Left renal pelvis (tissue), 4 donors: ENCODE results near the gene PUSL1. TPM values are rescaled to one million over a fixed set of nuclear protein-coding genes. Genes with fewer than 3 reads are reported as not detected.
"Not testable (repeated sequence)": the region's sequence is repeated elsewhere in the genome, so short reads cannot be mapped to it uniquely, and the experiment has no call there.

Experiments used
- DNase-seq, 4 donors: peaks; one replicate each; pipeline ENCODE4 v3.0.0-alpha.2; 2013; ENCODE audit warnings: low read depth in 4 of 4, low spot score in 3 of 4
- polyA plus RNA-seq, 4 donors: library from polyadenylated mRNA; unstranded; fragments of 120-200 nt; gene quantifications; one replicate each; pipeline ENCODE4 v1.2.1, GENCODE V29; 2013; ENCODE audit not compliant: insufficient read length in 4 of 4

PUSL1 gene
- polyA plus RNA-seq, 4 donors: 5.5 to 12.2 (median 6.0) TPM

- DNase-seq: no peak
Observed at GRCh38 chr1:1307261-1307922, 1.0 kb upstream of the PUSL1 start.

GRCh38 chr1:1308756-1309250 is 406 bp downstream of the PUSL1 start:
- DNase-seq: no peak

DNA sequence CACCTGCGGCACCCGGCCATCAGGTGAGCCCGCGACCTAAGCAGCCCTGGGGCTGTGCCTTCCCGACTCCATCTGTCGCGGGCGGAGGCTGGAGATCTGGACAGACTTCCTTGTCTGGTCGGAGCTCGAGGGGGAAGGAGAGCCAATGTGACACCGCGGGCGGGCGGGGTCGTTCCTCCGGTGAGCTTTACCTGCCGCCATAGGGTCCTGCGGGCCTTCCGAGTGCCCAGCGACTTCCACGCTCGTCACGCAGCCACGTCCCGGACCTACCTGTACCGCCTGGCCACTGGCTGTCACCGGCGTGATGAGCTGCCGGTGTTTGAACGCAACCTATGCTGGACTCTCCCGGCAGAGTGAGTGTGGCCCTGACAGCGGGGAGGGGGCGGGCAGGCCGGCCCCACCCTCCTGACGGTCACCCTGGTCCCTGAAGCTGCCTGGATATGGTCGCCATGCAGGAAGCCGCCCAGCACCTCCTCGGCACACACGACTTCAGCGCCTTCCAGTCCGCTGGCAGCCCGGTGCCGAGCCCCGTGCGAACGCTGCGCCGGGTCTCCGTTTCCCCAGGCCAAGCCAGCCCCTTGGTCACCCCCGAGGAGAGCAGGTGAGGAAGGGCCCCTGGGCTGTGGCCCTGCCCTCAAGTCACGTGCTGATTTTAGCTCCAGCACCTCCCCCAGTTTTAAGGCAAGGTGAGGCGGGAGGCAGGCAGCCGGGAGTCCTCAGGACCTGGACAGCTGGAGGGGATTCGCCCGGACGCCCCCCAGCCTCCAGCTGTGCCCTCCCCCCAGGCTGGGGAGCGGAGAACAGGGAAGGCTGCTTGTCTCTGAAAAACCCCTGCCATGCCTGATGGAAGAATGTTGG is 1.1 kb downstream of the PUSL1 start:
- no peak for DNase-seq

DNA sequence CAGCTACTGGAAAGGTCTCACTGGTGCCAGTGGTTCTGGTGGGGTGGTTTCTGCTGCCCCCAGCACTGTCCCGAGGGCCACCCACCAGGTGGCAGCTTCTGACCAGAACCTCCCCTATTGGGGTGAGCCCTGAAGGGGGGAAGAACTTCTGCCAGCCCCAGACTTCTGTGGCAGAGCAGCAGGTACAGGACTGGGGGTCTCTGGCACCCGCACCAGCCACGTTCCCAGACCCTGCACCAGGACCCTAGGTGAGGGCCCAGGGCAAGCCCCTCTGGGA is 1.6 kb downstream of the PUSL1 start:
- no peak for DNase-seq

DNA sequence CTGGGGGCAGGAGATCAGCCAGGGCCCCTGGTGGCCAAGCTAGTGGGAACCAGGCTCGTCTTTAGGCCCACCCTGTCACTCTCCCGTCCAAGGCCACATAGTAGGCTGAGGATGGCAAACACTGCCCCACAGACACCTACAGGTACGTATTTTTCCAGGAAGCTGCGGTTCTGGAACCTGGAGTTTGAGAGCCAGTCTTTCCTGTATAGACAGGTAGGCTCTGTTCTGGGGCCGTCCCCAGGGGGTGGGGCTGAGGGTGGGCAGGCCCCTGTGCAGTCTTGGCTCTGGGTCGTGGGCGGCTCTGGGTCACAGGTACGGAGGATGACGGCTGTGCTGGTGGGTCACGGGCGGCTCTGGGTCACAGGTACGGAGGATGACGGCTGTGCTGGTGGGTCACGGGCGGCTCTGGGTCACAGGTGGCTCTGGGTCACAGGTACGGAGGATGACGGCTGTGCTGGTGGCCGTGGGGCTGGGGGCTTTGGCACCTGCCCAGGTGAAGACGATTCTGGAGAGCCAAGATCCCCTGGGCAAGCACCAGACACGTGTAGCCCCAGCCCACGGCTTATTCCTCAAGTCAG is 2.2 kb downstream of the PUSL1 start:
- no peak for DNase-seq

DNA sequence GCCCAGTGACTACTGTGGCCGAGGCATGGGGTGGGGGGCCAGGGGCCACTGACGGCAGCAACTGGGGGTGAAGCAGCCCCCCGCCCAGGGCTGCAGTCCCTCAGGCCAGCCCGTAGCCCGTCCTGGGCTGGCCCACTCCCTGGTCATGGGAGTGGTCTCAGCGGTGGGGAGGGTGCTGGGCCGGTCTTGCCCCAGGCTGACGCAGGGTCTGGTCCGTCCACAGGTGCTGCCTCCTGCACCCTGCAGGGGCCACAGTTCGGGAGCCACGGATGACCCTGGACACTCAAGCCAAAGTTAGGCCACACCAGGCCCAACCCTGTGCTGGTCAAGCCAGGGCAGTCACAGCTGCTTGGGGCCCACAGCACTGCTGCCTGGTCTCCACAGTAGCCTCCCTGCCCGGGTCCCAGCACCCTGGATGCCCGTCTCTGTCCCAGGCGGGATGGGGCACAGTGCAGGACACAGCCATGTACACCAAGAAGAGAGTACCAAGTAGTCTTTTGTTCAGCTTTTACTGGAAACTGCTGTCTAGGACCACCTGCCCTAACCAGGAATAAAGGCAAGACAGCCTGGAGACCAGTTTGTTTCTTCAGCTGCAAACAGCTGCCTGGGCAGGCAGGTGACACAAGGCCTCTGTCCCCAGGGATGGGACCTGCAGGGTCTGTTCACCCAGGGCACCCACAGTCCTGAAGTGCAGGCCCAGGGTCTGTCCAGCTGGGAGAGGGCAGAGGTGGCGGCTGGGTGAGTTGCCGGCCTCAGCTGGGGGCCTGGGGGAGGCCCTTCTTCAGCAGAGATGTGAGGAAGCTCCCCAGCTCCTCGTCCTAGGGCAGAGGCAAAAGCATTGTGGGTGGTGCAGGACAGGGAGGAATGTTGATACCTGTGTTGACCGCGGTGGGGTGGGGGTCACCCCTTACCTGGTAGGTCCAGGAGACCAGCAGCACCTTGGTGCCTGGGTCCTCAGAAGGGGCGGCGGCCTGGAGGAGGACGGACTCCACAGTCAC is 3.0 kb downstream of the PUSL1 start:
- DNase-seq: no peak

- no peak for DNase-seq
Observed at GRCh38 chr1:1312450-1313314, 4.3 kb downstream of the PUSL1 start.

DNA sequence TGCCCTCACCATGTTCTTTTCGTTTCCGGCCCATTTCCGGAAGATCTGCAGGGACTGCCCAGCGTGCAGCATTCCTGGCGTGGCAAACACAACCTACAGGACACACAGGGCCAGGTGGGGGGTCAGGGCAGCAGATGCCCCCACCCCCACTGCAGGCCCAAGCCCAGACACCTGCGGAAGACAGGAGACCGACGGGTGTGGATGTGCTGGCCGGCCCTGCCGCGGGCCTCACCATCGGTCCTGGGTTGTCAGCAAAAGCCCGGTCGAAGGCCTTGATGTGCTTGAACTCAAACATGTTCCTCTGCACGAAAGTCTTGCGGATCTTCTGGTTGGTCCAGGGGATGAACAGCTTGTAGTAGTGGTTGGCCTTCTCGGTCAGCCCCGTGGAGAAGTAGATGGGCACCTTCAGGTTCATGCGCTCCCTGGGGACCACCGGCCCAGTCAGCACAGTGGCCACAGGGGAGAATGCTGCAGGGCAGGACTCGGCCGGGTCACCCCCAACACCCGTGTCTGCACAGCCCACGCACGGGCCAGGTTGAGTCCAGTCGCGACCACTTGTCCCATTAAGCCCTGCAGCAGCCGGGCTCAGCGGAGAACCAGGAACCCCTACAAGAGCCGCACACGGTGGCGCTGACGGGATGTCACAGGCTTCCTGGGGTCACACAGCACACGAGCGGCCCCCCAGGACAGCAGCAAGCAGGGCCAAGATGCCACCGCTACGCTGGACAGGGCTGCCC is 5.3 kb downstream of the PUSL1 start:
- DNase-seq: no peak

GRCh38 chr1:1314237-1314586 is 5.8 kb downstream of the PUSL1 start:
- DNase-seq: no peak

GRCh38 chr1:1314678-1315335 is 6.4 kb downstream of the PUSL1 start:
- DNase-seq: no peak

DNA sequence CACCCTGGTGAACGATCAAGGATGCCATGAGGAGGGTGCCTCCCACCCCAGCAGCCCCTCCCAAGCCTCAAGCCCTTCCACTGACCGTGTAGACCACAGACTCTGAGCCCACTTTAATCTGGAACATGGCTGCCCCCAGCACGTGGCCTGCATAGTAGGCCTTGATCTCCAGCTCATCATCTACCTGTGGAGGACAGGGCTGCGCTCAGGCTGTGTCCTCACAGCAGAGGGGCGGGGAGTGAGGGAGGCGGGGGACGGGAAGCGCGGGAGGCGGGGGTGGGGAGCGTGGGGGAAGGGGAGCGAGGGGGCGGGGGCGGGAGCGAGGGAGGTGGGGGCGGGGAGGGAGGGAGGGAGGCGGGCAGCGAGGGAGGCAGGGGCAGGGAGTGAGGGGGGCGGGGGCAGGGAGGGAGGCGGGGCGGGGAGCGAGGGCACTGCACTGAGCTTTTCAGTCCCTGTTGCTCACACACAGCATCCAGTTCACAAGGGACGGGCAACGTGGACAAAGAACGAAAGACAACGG is 7.1 kb downstream of the PUSL1 start:
- no peak for DNase-seq

DNA sequence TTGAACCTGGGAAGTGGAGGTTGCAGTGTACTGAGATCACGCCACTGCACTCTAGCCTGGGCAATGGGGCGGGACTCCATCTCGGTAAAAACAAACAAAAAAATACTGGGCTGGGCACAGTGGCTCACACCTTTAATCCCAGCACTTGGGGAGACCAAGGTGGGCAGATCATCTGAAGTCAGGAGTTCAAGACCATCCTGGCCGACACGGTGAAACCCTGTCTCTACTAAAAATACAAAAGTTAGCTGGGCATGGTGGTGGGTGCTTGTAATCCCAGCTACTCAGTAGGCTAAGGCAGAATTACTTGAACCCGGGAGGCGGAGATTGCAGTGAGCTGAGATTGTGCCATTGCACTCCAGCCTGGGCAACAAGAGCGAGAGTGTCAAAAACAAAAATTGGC is 7.8 kb downstream of the PUSL1 start:
- not testable (repeated sequence) for DNase-seq

DNA sequence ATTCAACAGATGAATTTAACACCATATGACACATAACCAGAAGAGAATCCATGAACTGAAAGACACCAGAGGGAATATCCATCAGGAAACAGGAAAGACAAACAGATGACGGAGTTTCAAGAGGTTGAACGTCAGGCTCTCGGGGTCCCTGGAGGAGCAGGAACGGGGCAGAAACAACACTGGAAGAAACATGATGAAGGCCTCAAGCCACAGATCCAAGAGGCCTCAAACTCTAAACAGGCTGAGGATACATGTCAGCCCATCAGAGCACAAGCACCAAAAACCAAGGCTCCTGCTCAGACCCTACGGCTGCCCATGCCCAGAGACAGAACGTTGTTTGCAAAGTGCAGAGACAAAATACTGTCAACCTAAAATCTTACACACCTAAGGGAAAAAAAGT is 9.0 kb downstream of the PUSL1 start:
- DNase-seq: no peak

DNA sequence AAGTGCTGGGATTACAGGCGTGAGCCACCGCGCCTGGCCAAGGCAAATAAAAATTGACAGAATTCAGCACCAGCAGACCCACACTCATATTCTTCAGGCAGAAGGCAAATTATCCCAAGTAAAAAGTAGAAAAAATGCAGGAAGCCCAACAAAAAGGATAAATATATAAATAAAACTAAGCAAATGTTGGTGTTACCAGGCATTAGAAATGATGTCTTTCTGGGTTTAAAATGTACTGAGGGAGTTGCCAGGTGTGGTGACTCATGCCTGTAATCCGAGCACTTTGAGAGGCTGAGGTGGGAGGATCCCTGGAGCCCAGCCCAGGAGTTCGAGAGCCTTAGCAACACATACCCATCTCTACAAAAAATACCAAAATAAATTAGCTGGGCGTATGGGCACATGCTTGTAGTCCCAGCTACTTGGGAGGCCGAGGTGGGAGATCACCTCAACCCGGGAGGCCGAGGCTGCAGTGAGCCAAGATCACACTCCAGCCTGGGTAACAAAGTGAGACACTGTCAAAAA is 9.8 kb downstream of the PUSL1 start:
- DNase-seq: no peak

DNA sequence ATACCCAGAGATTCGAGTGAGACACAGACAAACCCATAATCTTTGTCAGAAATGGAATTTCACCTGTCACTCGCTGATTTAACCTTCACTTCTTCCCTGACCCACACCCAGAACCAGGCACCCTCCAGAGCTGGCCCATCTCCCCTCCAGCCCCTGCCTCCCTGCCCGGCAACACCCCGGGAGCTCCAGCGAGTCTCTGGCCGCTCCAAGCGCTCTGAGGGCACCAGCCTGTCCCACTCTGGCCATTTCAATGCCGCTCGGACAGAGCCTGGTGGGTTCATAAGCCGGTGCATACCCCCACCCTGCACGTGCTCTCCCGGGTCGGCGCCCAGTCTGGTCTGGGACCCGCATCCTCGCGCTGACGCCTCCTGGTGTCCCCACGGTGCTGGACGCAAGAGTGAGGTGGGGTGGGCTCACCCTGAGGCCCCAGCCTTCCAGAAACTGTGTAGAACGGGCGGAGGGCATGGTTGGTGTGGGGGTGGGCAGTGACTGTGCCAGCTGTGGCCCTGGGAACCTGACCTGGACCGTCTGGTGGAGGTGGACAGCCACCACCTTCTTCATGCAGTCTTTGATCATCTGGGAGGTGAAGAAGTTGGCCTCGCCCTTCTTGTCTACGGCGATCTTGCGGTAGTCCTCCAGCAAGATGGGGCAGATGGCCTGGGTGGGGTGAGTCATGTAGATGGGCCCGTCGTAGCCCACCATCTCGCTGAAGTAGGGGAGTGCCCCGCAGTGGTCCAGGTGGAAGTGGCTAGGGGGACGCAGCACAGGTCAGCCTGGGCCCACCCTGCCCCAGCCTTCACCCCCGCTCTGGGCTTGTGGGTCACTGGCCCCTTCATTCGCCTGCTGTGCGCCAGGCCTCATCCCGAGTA is 10.6 kb downstream of the PUSL1 start:
- DNase-seq: no peak

DNA sequence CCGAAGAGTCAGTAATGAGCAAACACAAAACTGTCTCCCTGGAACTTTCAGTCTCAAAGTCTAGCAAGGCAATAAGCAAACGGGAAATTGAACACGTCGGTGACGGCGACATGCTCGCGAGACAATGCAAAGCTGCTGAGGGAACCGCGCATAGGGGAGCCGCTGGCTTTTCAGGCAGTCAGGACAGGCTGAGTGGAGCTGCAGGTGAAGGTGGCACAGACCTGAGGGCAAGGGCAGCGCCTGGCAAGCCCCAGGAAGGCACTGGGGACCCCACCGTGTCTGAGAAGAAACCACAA is 11.2 kb downstream of the PUSL1 start:
- no peak for DNase-seq

DNA sequence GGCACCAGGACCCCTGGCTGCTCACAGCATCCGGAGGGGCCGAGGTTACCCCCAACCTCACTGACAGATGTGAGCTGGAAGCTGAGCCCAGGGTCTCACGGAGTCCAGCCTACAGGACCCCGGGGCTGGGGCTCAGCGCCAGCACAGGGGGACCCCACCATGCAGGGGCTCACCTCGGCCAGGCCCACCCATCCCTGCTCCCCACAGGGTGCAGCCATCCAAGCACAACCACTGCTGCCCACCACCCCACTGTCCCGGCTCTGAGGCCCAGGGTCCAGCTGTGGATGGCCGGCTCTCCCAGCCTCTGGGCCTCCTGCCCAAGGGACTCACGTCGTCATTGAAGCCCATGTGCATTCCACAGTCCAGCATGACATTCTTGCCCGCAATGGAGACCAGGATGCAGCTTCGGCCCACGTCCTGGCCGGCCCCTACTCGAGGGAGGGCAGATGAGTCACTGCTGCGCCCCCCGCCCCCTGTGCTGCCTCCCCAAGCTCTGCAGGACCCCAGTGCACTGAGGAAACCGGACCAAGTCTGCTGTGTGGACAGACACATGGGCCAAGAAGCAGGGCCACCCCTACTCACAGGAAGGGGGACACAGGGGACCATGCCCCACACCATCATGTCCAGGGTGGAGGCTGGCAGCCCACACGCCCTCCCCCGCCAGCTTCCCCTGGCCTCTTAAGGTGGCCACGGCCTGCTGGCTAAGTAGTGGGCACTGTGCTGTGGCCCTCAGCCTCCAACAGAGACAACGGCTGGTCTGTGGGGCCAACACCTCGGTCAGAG is 12.5 kb downstream of the PUSL1 start:
- no peak for DNase-seq
